ENCODE data around the gene ABL1. TPM values are rescaled to one million over a fixed set of nuclear protein-coding genes. Genes with fewer than 3 reads are reported as not detected.

The ABL1 gene
- total RNA-seq, 1 donor from 2014 or later = 91.0 TPM

GRCh38 chr9:130887494-130888144 is 52.6 kb downstream of the ABL1 start:
- no peak for TF ChIP-seq CTCF (conservative IDR thresholded peaks at IDR 0.05)
- Mint-ChIP-seq H3K4me3 (no peak overlapping the region), H3K27ac (ENCODE audit: unreplicated experiment) (no peak overlapping the region), H3K36me3 (ENCODE audit: low read depth) (peaks cover 2% of the 10 kb centered on the region), H3K27me3 (ENCODE audit: low read depth) (no peaks in the 10 kb centered on the region), H3K9me3 (no peaks in the 10 kb centered on the region), H3K4me1 (peaks cover 24% of the 10 kb centered on the region)
- DNase-seq (ENCODE audit: low read depth, low spot score) = no peak

- Mint-ChIP-seq H3K36me3 (ENCODE audit: low read depth) (peaks cover 2% of the 10 kb centered on the region), H3K27me3 (ENCODE audit: low read depth) (no peaks in the 10 kb centered on the region), H3K27ac (ENCODE audit: unreplicated experiment) (no peak overlapping the region), H3K4me3 (no peak overlapping the region), H3K4me1 (peaks cover 26% of the 10 kb centered on the region), H3K9me3 (no peaks in the 10 kb centered on the region)
- DNase-seq (ENCODE audit: low read depth, low spot score) = no peak
- TF ChIP-seq CTCF (conservative IDR thresholded peaks at IDR 0.05) = no peak
These were observed 53.3 kb downstream of the ABL1 start for GRCh38 chr9:130888146-130888885.

- Mint-ChIP-seq H3K4me1 (peaks cover 31% of the 10 kb centered on the region), H3K27me3 (ENCODE audit: low read depth) (no peaks in the 10 kb centered on the region), H3K27ac (ENCODE audit: unreplicated experiment) (peak overlapping the region; percentile 43), H3K4me3 (no peak overlapping the region), H3K9me3 (no peaks in the 10 kb centered on the region), H3K36me3 (ENCODE audit: low read depth) (peaks cover 2% of the 10 kb centered on the region)
- TF ChIP-seq CTCF (conservative IDR thresholded peaks at IDR 0.05) = no peak
- no peak for DNase-seq (ENCODE audit: low read depth, low spot score)
These were observed 55.1 kb downstream of the ABL1 start for GRCh38 chr9:130890124-130890523.

- Mint-ChIP-seq H3K9me3 (no peaks in the 10 kb centered on the region), H3K4me3 (no peak overlapping the region), H3K27ac (ENCODE audit: unreplicated experiment) (no peak overlapping the region), H3K27me3 (ENCODE audit: low read depth) (no peaks in the 10 kb centered on the region), H3K36me3 (ENCODE audit: low read depth) (no peaks in the 10 kb centered on the region), H3K4me1 (peaks cover 32% of the 10 kb centered on the region)
- TF ChIP-seq CTCF (conservative IDR thresholded peaks at IDR 0.05) = no peak
- no peak for DNase-seq (ENCODE audit: low read depth, low spot score)
These were observed 56.0 kb downstream of the ABL1 start for GRCh38 chr9:130890870-130891687.

GRCh38 chr9:130891688-130892476 is 56.8 kb downstream of the ABL1 start:
- Mint-ChIP-seq H3K27me3 (ENCODE audit: low read depth) (no peaks in the 10 kb centered on the region), H3K27ac (ENCODE audit: unreplicated experiment) (no peak overlapping the region), H3K36me3 (ENCODE audit: low read depth) (no peaks in the 10 kb centered on the region), H3K9me3 (no peaks in the 10 kb centered on the region), H3K4me1 (peaks cover 32% of the 10 kb centered on the region), H3K4me3 (peak overlapping the region; percentile 61)
- TF ChIP-seq CTCF (conservative IDR thresholded peaks at IDR 0.05) = no peak
- peak; percentile 35 for DNase-seq (ENCODE audit: low read depth, low spot score)
